GM19467 (cell line): ENCODE measurements around the gene DLGAP1.

Experiments
- ATAC-seq: cut with Tn5 transposase; IDR thresholded peaks from one replicate; pipeline ENCODE4 v1.9.1; 2021; ENCODE audit warnings: mild to moderate bottlenecking, moderate library complexity; ENCODE audit not compliant: unreplicated experiment

Gene DLGAP1

DNA sequence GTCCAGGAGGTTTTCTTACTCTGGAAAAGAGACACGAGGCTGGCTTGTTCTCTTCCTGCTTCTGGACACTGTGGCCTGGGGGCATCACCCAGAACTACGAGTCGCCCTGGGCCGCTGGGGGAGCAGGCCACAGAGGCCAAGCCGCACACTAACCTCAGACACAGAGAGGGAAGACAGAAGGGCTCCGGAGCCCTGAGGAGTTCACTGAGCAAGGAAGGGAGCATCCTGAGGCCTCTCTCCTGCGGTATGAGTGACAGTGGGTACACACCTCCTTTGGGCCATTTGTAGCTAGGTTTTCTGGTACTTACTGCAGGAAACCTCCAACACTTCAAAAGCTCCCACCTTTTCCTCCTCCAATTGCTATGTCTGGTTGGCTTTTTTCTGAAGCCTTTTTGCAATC, 494.1 kb downstream of the DLGAP1 start:
- no peak for ATAC-seq

DNA sequence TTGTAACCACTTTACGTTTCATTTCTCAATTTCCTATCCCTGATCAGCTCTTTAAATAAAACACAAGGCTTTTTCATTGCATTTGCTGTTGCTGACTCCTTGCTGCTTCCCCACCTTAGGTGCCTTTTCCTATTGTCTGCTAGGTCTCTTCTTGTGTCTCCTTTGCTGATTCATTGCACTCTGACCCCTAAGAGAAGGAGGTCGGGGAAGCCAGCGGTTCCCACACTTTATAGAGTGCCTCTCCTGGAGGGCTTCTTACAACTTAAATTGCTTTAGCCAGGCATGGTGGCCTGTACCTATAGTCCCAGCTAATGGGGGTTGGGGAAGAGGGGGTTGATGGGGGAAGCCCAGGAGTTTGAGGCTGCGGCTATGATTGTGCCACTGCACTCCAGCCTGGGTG, 495.0 kb downstream of the DLGAP1 start:
- ATAC-seq = no peak

DNA sequence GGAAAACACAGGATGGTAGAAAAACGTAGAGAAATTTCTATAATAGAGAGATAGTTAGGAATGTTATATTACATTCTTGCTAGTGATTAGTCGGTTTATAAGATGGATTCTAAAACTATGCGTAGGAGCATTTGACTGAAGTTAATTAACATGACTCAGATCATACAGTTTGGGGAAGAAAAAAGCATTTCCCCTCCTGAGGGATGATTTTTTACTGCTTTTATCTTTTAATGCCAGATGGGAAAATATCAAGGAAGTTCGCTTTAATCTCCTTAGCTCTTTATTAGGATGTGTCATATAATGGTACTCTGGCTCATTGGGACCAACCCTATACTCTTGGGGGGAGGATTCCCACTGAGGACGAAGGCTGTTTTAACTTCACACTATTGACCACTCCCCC, 503.1 kb downstream of the DLGAP1 start:
- no peak for ATAC-seq

DNA sequence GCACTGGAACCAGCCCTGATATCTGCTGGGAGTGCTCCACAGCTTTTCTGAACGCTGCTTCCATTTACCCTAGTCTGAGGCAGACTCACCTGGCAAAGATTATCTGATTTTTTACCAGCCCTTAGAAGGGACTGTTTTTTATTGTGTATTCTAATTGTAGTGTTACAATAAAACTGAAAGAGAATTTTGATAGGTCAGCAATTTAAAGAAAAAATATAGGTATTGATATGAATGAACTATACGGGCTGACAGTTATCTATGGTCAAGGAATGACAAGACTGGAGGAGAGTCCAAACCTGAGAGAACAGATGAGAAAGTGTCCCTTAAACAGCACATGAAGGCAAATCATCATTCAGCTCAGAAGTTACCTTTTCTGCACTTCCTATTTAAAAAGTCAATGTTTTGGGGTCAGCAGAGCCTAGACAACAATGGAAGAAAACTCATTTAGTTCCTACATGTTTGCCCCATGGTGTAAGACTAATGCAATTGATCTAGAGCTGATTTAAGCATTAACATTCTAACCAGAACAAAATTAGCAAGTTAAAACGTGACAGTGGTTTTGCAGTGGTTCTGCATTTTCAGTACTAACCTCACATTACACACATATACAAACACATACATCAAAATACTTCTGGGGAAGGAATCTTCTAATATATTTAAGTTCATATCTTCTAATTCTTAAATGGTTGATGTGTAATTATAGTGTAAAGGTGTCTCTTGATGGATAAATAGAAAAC, 504.3 kb downstream of the DLGAP1 start:
- ATAC-seq = no peak

- no peak for ATAC-seq
Measured at GRCh38 chr18:3948958-3949357, 506.1 kb downstream of the DLGAP1 start.

GRCh38 chr18:3947383-3947782, 507.7 kb downstream of the DLGAP1 start:
- ATAC-seq = no peak

GRCh38 chr18:3935305-3935704, 519.8 kb downstream of the DLGAP1 start:
- no peak for ATAC-seq

GRCh38 chr18:3932276-3932675, 522.8 kb downstream of the DLGAP1 start:
- no peak for ATAC-seq

- no peak for ATAC-seq
Measured at GRCh38 chr18:3931542-3932112, 523.5 kb downstream of the DLGAP1 start.

DNA sequence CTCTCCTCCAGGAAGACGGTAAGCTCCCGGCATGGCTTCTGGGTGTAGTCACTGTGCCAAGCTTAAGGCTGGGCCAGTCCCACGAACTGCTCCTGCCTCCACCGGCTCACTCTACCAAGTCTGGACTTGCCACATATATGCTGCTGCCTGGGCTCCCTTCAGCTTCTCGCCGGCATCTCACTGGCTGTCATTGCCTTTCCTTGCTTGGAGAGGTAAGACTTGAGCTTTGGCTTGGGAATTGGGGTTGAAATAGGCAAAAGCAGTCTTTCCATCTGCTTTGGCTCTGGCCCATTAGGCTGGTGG, 524.1 kb downstream of the DLGAP1 start:
- no peak for ATAC-seq

DNA sequence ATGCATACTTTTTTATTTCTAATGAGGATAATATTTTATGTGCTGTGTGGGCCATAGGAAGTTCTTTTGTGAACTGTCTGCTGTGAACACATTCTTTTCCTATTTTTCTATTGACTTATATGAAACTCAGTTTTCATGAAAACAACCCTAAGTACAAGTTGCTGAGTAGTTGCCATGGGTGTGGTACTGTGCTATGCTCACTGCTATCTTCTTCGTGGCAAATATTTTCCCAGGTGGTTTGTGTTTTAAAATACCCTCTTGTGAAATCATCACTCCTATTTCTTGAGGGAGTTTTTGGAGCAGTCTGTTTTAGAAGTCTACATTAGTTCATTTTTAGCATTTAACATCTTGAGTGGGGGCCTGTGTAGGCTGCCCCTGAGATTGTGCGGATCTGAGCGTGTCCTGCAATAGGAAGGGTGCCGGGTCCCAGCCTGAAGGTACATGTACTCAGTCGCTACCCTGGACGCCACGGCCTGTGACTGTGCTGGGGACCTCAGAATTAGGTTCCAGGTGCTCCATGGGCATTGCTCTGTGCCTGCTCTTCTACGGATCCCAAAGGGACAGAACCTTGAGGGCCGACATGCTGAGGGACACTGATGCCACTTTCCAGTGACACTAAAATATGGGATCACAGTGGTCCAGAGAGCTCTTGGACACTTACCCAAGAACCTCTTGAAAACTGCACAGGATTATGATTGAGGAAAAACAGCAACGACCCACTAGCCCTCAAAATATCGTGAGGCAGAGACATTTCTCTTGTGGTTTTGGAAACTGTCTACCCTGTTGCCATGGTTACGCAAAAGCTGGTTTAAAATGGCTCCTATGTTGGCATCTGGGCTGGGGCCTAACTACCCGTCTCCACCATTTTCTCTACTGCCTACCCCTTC, 524.7 kb downstream of the DLGAP1 start:
- ATAC-seq = no peak

GRCh38 chr18:3924455-3924854, 530.7 kb downstream of the DLGAP1 start:
- ATAC-seq = no peak

- no peak for ATAC-seq
Measured at GRCh38 chr18:3923750-3924149, 531.4 kb downstream of the DLGAP1 start.

DNA sequence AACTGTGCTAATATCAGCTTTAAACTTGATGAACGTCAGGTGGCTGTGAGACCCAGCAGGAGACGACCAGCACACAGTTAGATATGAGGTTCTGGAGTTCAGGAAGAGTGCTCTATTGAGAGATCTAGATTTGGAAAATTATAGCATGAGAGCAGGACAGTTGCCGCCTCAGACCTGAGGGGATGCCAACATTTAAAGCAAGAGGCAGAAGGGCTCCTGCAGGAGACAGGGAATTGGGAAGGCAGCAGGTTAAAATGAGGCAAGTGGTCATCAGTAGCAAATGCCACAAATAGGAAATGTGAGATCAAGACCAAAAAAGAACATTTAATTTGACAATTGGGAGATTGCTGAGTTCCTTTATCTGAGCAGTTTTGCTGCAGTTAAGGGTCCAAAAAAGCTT, 533.3 kb downstream of the DLGAP1 start:
- ATAC-seq = no peak

DNA sequence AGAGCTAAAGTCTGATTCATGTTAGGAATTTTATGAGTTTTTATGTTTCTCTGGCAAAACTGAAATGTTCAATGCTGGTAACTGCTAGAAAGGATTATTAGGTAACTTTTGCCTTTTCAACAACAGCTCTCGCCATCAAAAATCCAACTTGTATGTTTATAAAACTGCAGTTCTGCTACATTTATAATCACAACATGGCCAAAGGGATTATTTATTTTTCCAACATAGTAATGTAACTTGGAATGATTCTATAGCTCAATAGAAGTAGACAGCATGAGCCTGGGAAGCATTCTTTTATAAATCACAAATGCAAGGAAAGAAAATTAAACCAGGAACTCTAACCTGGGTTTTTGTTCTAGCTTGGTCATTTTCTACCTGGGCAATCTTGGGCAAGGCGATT, 534.3 kb downstream of the DLGAP1 start:
- no peak for ATAC-seq

GRCh38 chr18:3919396-3920061, 535.6 kb downstream of the DLGAP1 start:
- ATAC-seq = no peak

DNA sequence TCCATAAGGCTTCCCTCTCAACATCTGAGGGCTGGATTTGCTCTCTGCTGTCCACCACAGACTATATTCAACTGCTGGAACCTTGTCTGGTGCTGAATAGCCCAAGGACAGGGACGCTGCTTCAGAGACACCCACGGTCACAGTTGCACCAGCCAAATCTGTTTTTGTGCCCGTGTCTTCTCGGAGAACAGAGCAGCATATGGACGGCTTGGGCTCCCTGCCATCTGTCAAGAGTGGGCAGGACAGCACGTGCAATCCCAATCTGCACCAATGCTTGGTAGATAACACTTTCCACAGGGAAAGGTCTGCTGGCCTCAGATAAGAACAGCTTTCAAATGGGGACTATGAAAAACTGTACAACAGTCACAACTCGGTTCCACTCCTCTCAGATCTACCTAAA, 539.0 kb downstream of the DLGAP1 start:
- no peak for ATAC-seq

DNA sequence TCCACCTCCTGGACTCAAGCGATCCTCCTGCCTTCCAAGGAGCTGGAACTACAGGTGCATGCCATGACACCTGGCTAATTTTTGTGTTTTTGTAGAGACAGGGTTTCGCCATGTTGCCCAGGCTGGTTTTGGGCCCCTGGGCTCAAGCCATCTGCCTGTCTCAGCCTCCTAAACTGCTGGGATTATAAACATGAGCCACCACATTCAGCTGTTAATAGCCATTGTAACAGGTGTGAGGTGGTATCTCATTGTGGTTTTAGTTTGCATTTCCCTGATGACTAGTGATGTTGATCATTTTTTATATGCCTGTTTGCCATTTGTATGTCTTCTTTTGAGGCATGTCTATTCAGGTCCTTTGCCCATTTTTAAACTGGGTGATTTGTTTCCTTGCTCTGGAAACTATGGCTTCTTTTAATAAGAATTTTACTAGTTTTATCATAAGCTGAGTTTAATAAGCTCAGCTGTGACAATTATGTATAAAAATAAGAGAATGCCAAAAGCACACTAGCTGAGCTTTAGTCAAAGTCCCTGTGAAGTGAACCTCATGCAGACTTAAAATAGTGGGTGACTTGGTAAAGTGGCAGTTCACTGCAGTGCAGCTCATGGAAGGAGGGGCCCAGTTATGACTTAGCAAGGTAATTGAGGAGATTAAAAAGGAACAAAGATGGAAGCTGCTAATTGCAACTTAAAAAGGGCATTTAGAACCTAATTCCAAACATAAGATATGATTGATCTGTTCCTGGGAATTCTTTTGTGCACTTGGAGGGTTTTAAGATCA, 540.1 kb downstream of the DLGAP1 start:
- ATAC-seq = no peak

DNA sequence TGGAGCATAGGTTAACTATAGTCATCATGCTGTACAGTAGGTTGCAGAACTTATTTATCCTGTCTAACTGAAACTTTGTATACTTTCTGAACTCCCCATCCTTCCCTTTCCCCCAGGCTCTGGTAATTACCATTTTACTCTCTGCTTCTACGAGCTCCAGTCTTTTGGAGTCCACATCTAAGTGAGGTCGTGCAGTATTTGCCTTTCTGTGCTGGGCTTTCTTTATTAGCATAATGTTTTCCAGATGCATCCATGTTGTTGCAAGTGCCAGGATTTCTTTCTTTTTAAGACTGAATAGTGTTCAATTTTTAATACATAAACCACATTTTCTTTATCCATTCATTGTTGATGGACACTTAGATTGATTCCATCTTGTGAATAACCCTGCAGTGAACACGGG, 541.0 kb downstream of the DLGAP1 start:
- no peak for ATAC-seq

DNA sequence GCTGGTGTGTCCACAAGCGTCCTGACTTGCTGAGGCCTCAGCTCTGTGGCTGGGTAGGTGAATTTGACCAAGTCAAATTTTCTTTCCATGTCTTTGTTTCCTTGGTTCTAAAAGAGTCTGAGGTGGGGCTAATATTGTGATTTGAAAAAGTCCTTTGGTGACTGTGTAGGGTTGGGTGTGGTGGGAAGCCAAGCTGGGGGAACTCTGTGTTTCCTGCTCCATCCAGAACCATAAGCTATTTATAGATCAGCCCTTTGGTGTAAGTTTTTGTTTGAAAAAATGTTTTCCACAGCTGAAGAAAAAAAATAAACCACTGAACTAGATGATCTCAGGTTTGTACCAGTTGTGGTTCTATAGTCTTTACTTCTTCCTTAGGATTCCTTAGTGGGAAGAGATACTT, 542.4 kb downstream of the DLGAP1 start:
- no peak for ATAC-seq

DNA sequence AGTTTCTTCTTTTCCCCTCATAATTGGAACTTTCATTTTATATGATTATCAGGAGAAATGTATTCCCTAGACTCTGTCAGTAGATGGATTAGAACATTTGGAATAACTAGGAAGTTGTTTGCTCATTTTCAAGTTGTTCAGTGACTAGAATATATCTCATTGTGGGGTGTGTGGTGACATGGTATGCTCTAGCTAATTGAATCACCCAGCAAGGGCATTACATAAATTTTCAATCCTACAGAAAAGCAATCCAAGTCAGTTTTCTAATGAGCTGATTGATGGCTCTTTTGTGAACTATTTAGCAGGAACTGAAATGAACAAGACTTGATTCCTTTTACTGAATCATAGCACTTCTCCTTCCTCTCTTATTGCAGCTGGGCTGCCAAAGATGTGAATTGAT, 543.7 kb downstream of the DLGAP1 start:
- no peak for ATAC-seq
